ENCODE data around the gene CCP110. TPM values are rescaled to one million over a fixed set of nuclear protein-coding genes. Genes with fewer than 3 reads are reported as not detected.

Gene CCP110
- polyA plus RNA-seq, 1 donor (not counting 4 experiments of a cell fraction or from before 2014, with no cell fraction given) = 5.5 TPM

- H3K27ac ChIP-seq (ENCODE audit: control insufficient read depth, insufficient read depth, low read length) = no peak overlapping the region
- no peaks in the 10 kb centered on the region for H3K9me3 ChIP-seq (ENCODE audit: control insufficient read depth, low read depth, low read length)
- peak overlapping the region; percentile 96 for H3K4me2 ChIP-seq (ENCODE audit: control insufficient read depth, extremely low read depth, insufficient read depth, low read depth, low read length)
- peak overlapping the region in 1 of 3 experiments; percentile 81 for H3K4me3 ChIP-seq (ENCODE audit: control insufficient read depth in 2 of 3, extremely low read depth in 1 of 3, insufficient read depth in 2 of 3, low read depth in 1 of 3, low read length in 3 of 3)
- H3K36me3 ChIP-seq (ENCODE audit: control insufficient read depth in 2 of 2, extremely low read depth in 1 of 2, insufficient read depth in 2 of 2, low read length in 2 of 2) = no peaks in the 10 kb centered on the region
- no peak for TF ChIP-seq CTCF (optimal IDR thresholded peaks at IDR 0.05 in 1 of 3, IDR thresholded peaks at IDR 0.05 in 1 of 3, conservative IDR thresholded peaks at IDR 0.05 in 1 of 3; ENCODE audit: extremely low read depth in 1 of 3, insufficient read depth in 2 of 3, low read length in 3 of 3)
- TF ChIP-seq EZH2 (IDR thresholded peaks at IDR 0.05; ENCODE audit: low read length) = no peak
- no peak for FAIRE-seq
- H3K4me1 ChIP-seq (ENCODE audit: control insufficient read depth, extremely low read depth, insufficient read depth, low read length) = peaks cover 33% of the 10 kb centered on the region
- dilution Hi-C loops (cut with MboI; ENCODE audit: extremely low pct_ligation_motif_present, low sequenced_read_pairs) = loop anchor here (25.0 kb wide), 1 partner anchor 110 kb away; the partner anchor contains the start of gene TMC5
- H2AFZ ChIP-seq (ENCODE audit: control insufficient read depth, low read length) = peak overlapping the region; percentile 2
- no peaks in the 10 kb centered on the region for H3K9me1 ChIP-seq (ENCODE audit: control insufficient read depth, extremely low read depth, insufficient read depth, low read length)
- H4K20me1 ChIP-seq (ENCODE audit: control insufficient read depth, extremely low read depth, insufficient read depth, low read length) = no peaks in the 10 kb centered on the region
- no peak overlapping the region for H3K9ac ChIP-seq (ENCODE audit: control insufficient read depth, extremely low read depth, insufficient read depth, low read length)
- peaks cover 49% of the 10 kb centered on the region for H3K79me2 ChIP-seq (ENCODE audit: control insufficient read depth, insufficient read depth, low read length)
- H3K27me3 ChIP-seq (ENCODE audit: control insufficient read depth, extremely low read depth, insufficient read depth, low read length) = no peaks in the 10 kb centered on the region
- DNase-seq (ENCODE audit: low read depth, low spot score) = no peak
Observed at GRCh38 chr16:19522397-19522732, 1.4 kb upstream of the CCP110 start.

GRCh38 chr16:19522760-19523159, 982 bp upstream of the CCP110 start:
- peaks cover 49% of the 10 kb centered on the region for H3K79me2 ChIP-seq (ENCODE audit: control insufficient read depth, insufficient read depth, low read length)
- no peaks in the 10 kb centered on the region for H4K20me1 ChIP-seq (ENCODE audit: control insufficient read depth, extremely low read depth, insufficient read depth, low read length)
- FAIRE-seq = no peak

GRCh38 chr16:19523184-19523558, 571 bp upstream of the CCP110 start:
- dilution Hi-C loops (cut with MboI; ENCODE audit: extremely low pct_ligation_motif_present, low sequenced_read_pairs) = loop anchor here (25.0 kb wide), 1 partner anchor 111 kb away; the partner anchor contains the start of gene TMC5
- H3K4me3 ChIP-seq (ENCODE audit: control insufficient read depth in 2 of 3, extremely low read depth in 1 of 3, insufficient read depth in 2 of 3, low read depth in 1 of 3, low read length in 3 of 3) = no peak overlapping the region
- H2AFZ ChIP-seq (ENCODE audit: control insufficient read depth, low read length) = no peak overlapping the region

More at GRCh38 chr16:19522760-19523159, 982 bp upstream of the CCP110 start:
- Histone ChIP-seq H3K9me1 (ENCODE audit: control insufficient read depth, extremely low read depth, insufficient read depth, low read length) (no peaks in the 10 kb centered on the region), H3K4me3 (ENCODE audit: control insufficient read depth in 2 of 3, extremely low read depth in 1 of 3, insufficient read depth in 2 of 3, low read depth in 1 of 3, low read length in 3 of 3) (no peak overlapping the region), H3K9ac (ENCODE audit: control insufficient read depth, extremely low read depth, insufficient read depth, low read length) (no peak overlapping the region), H3K27me3 (ENCODE audit: control insufficient read depth, extremely low read depth, insufficient read depth, low read length) (no peaks in the 10 kb centered on the region), H3K4me2 (ENCODE audit: control insufficient read depth, extremely low read depth, insufficient read depth, low read depth, low read length) (no peak overlapping the region), H3K9me3 (ENCODE audit: control insufficient read depth, low read depth, low read length) (no peaks in the 10 kb centered on the region), H2AFZ (ENCODE audit: control insufficient read depth, low read length) (no peak overlapping the region), H3K4me1 (ENCODE audit: control insufficient read depth, extremely low read depth, insufficient read depth, low read length) (peaks cover 29% of the 10 kb centered on the region), H3K27ac (ENCODE audit: control insufficient read depth, insufficient read depth, low read length) (no peak overlapping the region), H3K36me3 (ENCODE audit: control insufficient read depth in 2 of 2, extremely low read depth in 1 of 2, insufficient read depth in 2 of 2, low read length in 2 of 2) (peaks cover under 1 to 3% of the 10 kb centered on the region in 2 experiments)
- TF ChIP-seq EZH2 (IDR thresholded peaks at IDR 0.05; ENCODE audit: low read length) = no peak
- dilution Hi-C loops (cut with MboI; ENCODE audit: extremely low pct_ligation_motif_present, low sequenced_read_pairs) = loop anchor here (25.0 kb wide), 1 partner anchor 110 kb away; the partner anchor contains the start of gene TMC5
- no peak for DNase-seq (ENCODE audit: low read depth, low spot score)

More at GRCh38 chr16:19523184-19523558, 571 bp upstream of the CCP110 start:
- H3K9me3 ChIP-seq (ENCODE audit: control insufficient read depth, low read depth, low read length) = no peaks in the 10 kb centered on the region
- H4K20me1 ChIP-seq (ENCODE audit: control insufficient read depth, extremely low read depth, insufficient read depth, low read length) = no peaks in the 10 kb centered on the region
- peaks cover 49% of the 10 kb centered on the region for H3K79me2 ChIP-seq (ENCODE audit: control insufficient read depth, insufficient read depth, low read length)
- no peaks in the 10 kb centered on the region for H3K27me3 ChIP-seq (ENCODE audit: control insufficient read depth, extremely low read depth, insufficient read depth, low read length)
- H3K27ac ChIP-seq (ENCODE audit: control insufficient read depth, insufficient read depth, low read length) = no peak overlapping the region
- DNase-seq (ENCODE audit: low read depth, low spot score) (no peak), FAIRE-seq (no peak)
- H3K9ac ChIP-seq (ENCODE audit: control insufficient read depth, extremely low read depth, insufficient read depth, low read length) = no peak overlapping the region
- H3K4me1 ChIP-seq (ENCODE audit: control insufficient read depth, extremely low read depth, insufficient read depth, low read length) = peaks cover 28% of the 10 kb centered on the region
- peaks cover 1 to 4% of the 10 kb centered on the region in 2 experiments for H3K36me3 ChIP-seq (ENCODE audit: control insufficient read depth in 2 of 2, extremely low read depth in 1 of 2, insufficient read depth in 2 of 2, low read length in 2 of 2)
- no peak overlapping the region for H3K4me2 ChIP-seq (ENCODE audit: control insufficient read depth, extremely low read depth, insufficient read depth, low read depth, low read length)
- H3K9me1 ChIP-seq (ENCODE audit: control insufficient read depth, extremely low read depth, insufficient read depth, low read length) = no peaks in the 10 kb centered on the region
- TF ChIP-seq CTCF (optimal IDR thresholded peaks at IDR 0.05 in 1 of 3, IDR thresholded peaks at IDR 0.05 in 1 of 3, conservative IDR thresholded peaks at IDR 0.05 in 1 of 3; ENCODE audit: extremely low read depth in 1 of 3, insufficient read depth in 2 of 3, low read length in 3 of 3) (no peak), EZH2 (IDR thresholded peaks at IDR 0.05; ENCODE audit: low read length) (no peak)
